ENCODE measurements around the gene CEACAM1.

Gene CEACAM1

DNA sequence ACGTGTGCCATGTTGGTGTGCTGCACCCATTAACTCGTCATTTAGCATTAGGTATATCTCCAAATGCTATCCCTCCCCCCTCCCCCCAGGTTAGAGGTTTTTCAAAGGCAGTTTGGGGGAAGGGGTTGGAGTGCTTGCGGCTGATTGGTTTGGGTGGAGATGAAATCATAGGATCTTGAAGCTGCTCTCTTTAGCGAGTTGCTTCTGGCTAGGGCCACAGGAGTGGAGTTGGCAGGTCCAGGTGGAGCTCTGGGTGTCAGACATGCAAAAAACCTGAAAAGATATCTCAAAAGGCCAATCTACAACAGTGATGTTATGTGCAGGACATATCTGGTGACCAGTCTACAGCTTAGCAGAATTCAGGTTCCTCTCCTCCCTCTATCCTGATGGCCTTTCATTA, 52.9 kb downstream of the CEACAM1 start:
- no peak overlapping the region for H3K4me3 ChIP-seq (ENCODE audit: low read length)
- H3K4me1 ChIP-seq (ENCODE audit: low read length) = no peaks in the 10 kb centered on the region
- TF ChIP-seq EZH2phosphoT487 (IDR thresholded peaks at IDR 0.05; ENCODE audit: low read length) = no peak
- TF ChIP-seq, protein P1, sequence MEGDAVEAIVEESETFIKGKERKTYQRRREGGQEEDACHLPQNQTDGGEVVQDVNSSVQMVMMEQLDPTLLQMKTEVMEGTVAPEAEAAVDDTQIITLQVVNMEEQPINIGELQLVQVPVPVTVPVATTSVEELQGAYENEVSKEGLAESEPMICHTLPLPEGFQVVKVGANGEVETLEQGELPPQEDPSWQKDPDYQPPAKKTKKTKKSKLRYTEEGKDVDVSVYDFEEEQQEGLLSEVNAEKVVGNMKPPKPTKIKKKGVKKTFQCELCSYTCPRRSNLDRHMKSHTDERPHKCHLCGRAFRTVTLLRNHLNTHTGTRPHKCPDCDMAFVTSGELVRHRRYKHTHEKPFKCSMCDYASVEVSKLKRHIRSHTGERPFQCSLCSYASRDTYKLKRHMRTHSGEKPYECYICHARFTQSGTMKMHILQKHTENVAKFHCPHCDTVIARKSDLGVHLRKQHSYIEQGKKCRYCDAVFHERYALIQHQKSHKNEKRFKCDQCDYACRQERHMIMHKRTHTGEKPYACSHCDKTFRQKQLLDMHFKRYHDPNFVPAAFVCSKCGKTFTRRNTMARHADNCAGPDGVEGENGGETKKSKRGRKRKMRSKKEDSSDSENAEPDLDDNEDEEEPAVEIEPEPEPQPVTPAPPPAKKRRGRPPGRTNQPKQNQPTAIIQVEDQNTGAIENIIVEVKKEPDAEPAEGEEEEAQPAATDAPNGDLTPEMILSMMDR (IDR thresholded peaks at IDR 0.05; ENCODE audit: low read length) = no peak
- no peak for TF ChIP-seq EZH2 (optimal IDR thresholded peaks at IDR 0.05; ENCODE audit: low read depth, low read length)
- no peaks in the 10 kb centered on the region for H3K9me3 ChIP-seq (replicated peaks; ENCODE audit: insufficient read depth, low read length)
- no peak overlapping the region for H3K4me2 ChIP-seq (ENCODE audit: low read depth, low read length)
- no peaks in the 10 kb centered on the region for H3K9me2 ChIP-seq (replicated peaks; ENCODE audit: insufficient read depth, low read length)
- no peaks in the 10 kb centered on the region for H3F3A ChIP-seq (ENCODE audit: insufficient read depth, low read length)
- H4K20me1 ChIP-seq (ENCODE audit: insufficient read depth, low read length) = no peaks in the 10 kb centered on the region
- H3K36me3 ChIP-seq (replicated peaks; ENCODE audit: insufficient read depth, low read length) = no peaks in the 10 kb centered on the region
- no peaks in the 10 kb centered on the region for H3K79me2 ChIP-seq (ENCODE audit: low read length)
- no peak overlapping the region for H3K9ac ChIP-seq (ENCODE audit: low read length)
- H3K27ac ChIP-seq (ENCODE audit: low read length) = no peak overlapping the region
- DNase-seq = no peak
- H2AFZ ChIP-seq (ENCODE audit: low read length) = no peak overlapping the region
- H3K27me3 ChIP-seq (replicated peaks; ENCODE audit: insufficient read depth, low read length) = no peaks in the 10 kb centered on the region

DNA sequence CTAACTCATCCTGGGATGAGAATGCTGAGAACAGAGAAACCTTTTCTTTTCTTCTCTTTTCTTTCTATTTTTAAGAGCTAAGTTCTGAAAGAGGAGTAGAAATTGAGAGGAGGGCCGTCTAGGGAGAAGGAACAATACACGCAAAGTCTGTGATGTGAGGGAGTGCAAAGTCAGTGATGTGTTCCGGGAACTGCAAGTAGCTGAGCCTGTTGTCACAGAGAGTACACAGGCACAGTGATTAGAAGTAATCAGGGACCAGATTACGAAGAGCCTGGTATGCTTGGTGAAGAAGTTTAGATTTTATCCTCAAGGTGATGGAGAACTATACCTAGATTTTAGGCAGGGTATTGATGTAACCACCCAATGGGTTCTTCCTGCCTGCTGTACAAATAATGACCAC, 53.5 kb downstream of the CEACAM1 start:
- no peaks in the 10 kb centered on the region for H3K27me3 ChIP-seq (replicated peaks; ENCODE audit: insufficient read depth, low read length)
- no peaks in the 10 kb centered on the region for H4K20me1 ChIP-seq (ENCODE audit: insufficient read depth, low read length)
- no peaks in the 10 kb centered on the region for H3K9me3 ChIP-seq (replicated peaks; ENCODE audit: insufficient read depth, low read length)
- no peaks in the 10 kb centered on the region for H3K9me2 ChIP-seq (replicated peaks; ENCODE audit: insufficient read depth, low read length)
- no peaks in the 10 kb centered on the region for H3K79me2 ChIP-seq (ENCODE audit: low read length)
- no peak overlapping the region for H3K4me3 ChIP-seq (ENCODE audit: low read length)
- H3F3A ChIP-seq (ENCODE audit: insufficient read depth, low read length) = no peaks in the 10 kb centered on the region
- no peak overlapping the region for H3K27ac ChIP-seq (ENCODE audit: low read length)
- H3K9ac ChIP-seq (ENCODE audit: low read length) = no peak overlapping the region
- no peak for DNase-seq
- H3K36me3 ChIP-seq (replicated peaks; ENCODE audit: insufficient read depth, low read length) = no peaks in the 10 kb centered on the region
- H3K4me1 ChIP-seq (ENCODE audit: low read length) = no peaks in the 10 kb centered on the region
- no peak overlapping the region for H2AFZ ChIP-seq (ENCODE audit: low read length)
- TF ChIP-seq EZH2phosphoT487 (IDR thresholded peaks at IDR 0.05; ENCODE audit: low read length) = no peak
- no peak for TF ChIP-seq EZH2 (optimal IDR thresholded peaks at IDR 0.05; ENCODE audit: low read depth, low read length)
- TF ChIP-seq, protein P1 (IDR thresholded peaks at IDR 0.05; ENCODE audit: low read length) = no peak
- no peak overlapping the region for H3K4me2 ChIP-seq (ENCODE audit: low read depth, low read length)

DNA sequence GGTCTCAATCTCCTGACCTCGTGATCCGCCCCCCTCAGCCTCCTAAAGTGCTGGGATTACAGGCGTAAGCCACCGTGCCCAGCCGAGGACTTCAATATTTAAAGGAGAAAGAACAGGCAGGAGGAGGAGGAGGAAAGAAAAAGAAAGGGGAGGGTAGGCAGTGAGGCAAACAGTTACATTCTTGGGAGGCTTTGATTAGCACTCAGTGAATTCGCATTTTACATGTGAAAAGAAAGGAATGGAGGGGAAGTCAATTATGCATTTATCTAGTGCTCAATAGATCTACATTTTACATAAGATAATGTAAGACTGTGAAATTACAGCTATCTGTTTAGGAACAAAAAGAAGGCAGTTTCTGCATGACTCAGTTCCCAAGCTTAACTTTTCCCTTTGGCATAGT, 54.6 kb downstream of the CEACAM1 start:
- no peaks in the 10 kb centered on the region for H3K9me3 ChIP-seq (replicated peaks; ENCODE audit: insufficient read depth, low read length)
- H3K9ac ChIP-seq (ENCODE audit: low read length) = no peak overlapping the region
- H3K4me2 ChIP-seq (ENCODE audit: low read depth, low read length) = no peak overlapping the region
- DNase-seq = no peak
- H2AFZ ChIP-seq (ENCODE audit: low read length) = no peak overlapping the region
- no peaks in the 10 kb centered on the region for H3K79me2 ChIP-seq (ENCODE audit: low read length)
- H3K4me3 ChIP-seq (ENCODE audit: low read length) = no peak overlapping the region
- H3K27me3 ChIP-seq (replicated peaks; ENCODE audit: insufficient read depth, low read length) = no peaks in the 10 kb centered on the region
- H3K4me1 ChIP-seq (ENCODE audit: low read length) = no peaks in the 10 kb centered on the region
- no peak for TF ChIP-seq EZH2phosphoT487 (IDR thresholded peaks at IDR 0.05; ENCODE audit: low read length)
- no peak for TF ChIP-seq EZH2 (optimal IDR thresholded peaks at IDR 0.05; ENCODE audit: low read depth, low read length)
- TF ChIP-seq, protein P1 (IDR thresholded peaks at IDR 0.05; ENCODE audit: low read length) = no peak
- no peaks in the 10 kb centered on the region for H3K9me2 ChIP-seq (replicated peaks; ENCODE audit: insufficient read depth, low read length)
- H3K27ac ChIP-seq (ENCODE audit: low read length) = no peak overlapping the region
- H3K36me3 ChIP-seq (replicated peaks; ENCODE audit: insufficient read depth, low read length) = no peaks in the 10 kb centered on the region
- no peaks in the 10 kb centered on the region for H3F3A ChIP-seq (ENCODE audit: insufficient read depth, low read length)
- H4K20me1 ChIP-seq (ENCODE audit: insufficient read depth, low read length) = no peaks in the 10 kb centered on the region
